WTC11 (cell line): ENCODE results near the gene DCLK1. TPM values are rescaled to one million over a fixed set of nuclear protein-coding genes. Genes with fewer than 3 reads are reported as not detected.

ENCODE experiments used
- ATAC-seq: fragments of 200-7000 bp; cut with Tn5 transposase; 2 replicates; pipeline ENCODE4 v1.10.0; 2021; ENCODE audit warnings: mild to moderate bottlenecking, moderate library complexity
- CTCF ChIA-PET: fragments of 300-600 bp; sonication (Branson Sonifier 250); formaldehyde crosslinking; loops from one replicate; lab custom pipeline; 2021; ENCODE audit warnings: antibody characterized with exemption; lab: Charles Lee
- POLR2A ChIA-PET: fragments of 350-600 bp; sonication (Branson Sonifier 250); formaldehyde crosslinking; loops from one replicate; lab custom pipeline; 2021; ENCODE audit warnings: antibody characterized with exemption; lab: Charles Lee
- DNase-seq: peaks from one replicate; pipeline ENCODE4 v3.0.0; 2021; ENCODE audit warnings: low spot score
- H3K27ac Mint-ChIP-seq: 2 replicates; pipeline ENCODE4 v1.8.0; 2021; ENCODE audit warnings: mixed read lengths
- H3K27me3 Mint-ChIP-seq: 2 replicates; pipeline ENCODE4 v1.8.0; 2021; ENCODE audit warnings: low read depth, mild to moderate bottlenecking, moderate library complexity, mixed read lengths
- H3K36me3 Mint-ChIP-seq: 2 replicates; pipeline ENCODE4 v1.8.0; 2021; ENCODE audit warnings: mixed read lengths
- H3K4me1 Mint-ChIP-seq: 2 replicates; pipeline ENCODE4 v1.8.0; 2022; ENCODE audit warnings: mixed read lengths
- H3K4me3 Mint-ChIP-seq: 2 replicates; pipeline ENCODE4 v1.8.0; 2021; ENCODE audit warnings: mild to moderate bottlenecking, moderate library complexity, mixed read lengths
- H3K9me3 Mint-ChIP-seq: 2 replicates; pipeline ENCODE4 v1.8.0; 2021; ENCODE audit warnings: mixed read lengths
- ATF2 ChIP-seq: sonication (generic); formaldehyde crosslinking; IDR thresholded peaks from 2 replicates; pipeline ENCODE4 v1.8.1; 2022; ENCODE audit warnings: low read depth, missing genetic modification reagents, borderline replicate concordance
- ATF6 ChIP-seq: sonication (generic); formaldehyde crosslinking; IDR thresholded peaks from 2 replicates; pipeline ENCODE4 v1.8.1; 2023; ENCODE audit warnings: mild to moderate bottlenecking, missing genetic modification reagents
- CBFB ChIP-seq: sonication (generic); formaldehyde crosslinking; IDR thresholded peaks from 2 replicates; pipeline ENCODE4 v1.8.1; 2022; ENCODE audit warnings: mild to moderate bottlenecking, low read depth, missing genetic modification reagents
- CDX4 ChIP-seq: fragments of 250-450 bp; sonication (Bioruptor Pico); IDR thresholded peaks from 2 replicates; pipeline ENCODE4 v1.9.0; 2021; ENCODE audit warnings: moderate library complexity, mild to moderate bottlenecking, inconsistent platforms, borderline replicate concordance
- CREB1 ChIP-seq: sonication (generic); formaldehyde crosslinking; IDR thresholded peaks from 2 replicates; pipeline ENCODE4 v1.8.0; 2023; ENCODE audit warnings: mild to moderate bottlenecking, missing genetic modification reagents
- CTCF ChIP-seq: fragments of 200-600 bp; IDR thresholded peaks from 2 replicates; pipeline ENCODE4 v1.8.0; 2022; ENCODE audit warnings: antibody characterized with exemption
- ELF4 ChIP-seq: sonication (generic); formaldehyde crosslinking; IDR thresholded peaks from 2 replicates; pipeline ENCODE4 v1.8.1; 2022; ENCODE audit warnings: low read depth, mild to moderate bottlenecking, moderate library complexity, missing genetic modification reagents
- ETV6 ChIP-seq: sonication (generic); formaldehyde crosslinking; IDR thresholded peaks from 2 replicates; pipeline ENCODE4 v1.8.1; 2022; ENCODE audit warnings: mild to moderate bottlenecking, missing genetic modification reagents
- GABPB1 ChIP-seq: sonication (generic); formaldehyde crosslinking; IDR thresholded peaks from 2 replicates; pipeline ENCODE4 v1.8.1; 2023; ENCODE audit warnings: mild to moderate bottlenecking, missing genetic modification reagents
- IRF1 ChIP-seq: sonication (generic); formaldehyde crosslinking; IDR thresholded peaks from 2 replicates; pipeline ENCODE4 v1.8.0; 2023; ENCODE audit warnings: missing genetic modification reagents
- JUN ChIP-seq: sonication (generic); formaldehyde crosslinking; IDR thresholded peaks from 2 replicates; pipeline ENCODE4 v1.8.0; 2023; ENCODE audit warnings: mild to moderate bottlenecking, missing genetic modification reagents
- KAT7 ChIP-seq: sonication (generic); formaldehyde crosslinking; IDR thresholded peaks from 2 replicates; pipeline ENCODE4 v1.8.1; 2023; ENCODE audit warnings: missing genetic modification reagents, mild to moderate bottlenecking, borderline replicate concordance
- MYBL2 ChIP-seq: sonication (generic); formaldehyde crosslinking; IDR thresholded peaks from 2 replicates; pipeline ENCODE4 v1.8.1; 2023; ENCODE audit warnings: mild to moderate bottlenecking, moderate library complexity, missing genetic modification reagents
- PRRX2 ChIP-seq: fragments of 250-450 bp; sonication (Bioruptor Pico); IDR thresholded peaks from 2 replicates; pipeline ENCODE4 v1.8.0; 2021; ENCODE audit warnings: mild to moderate bottlenecking
- SMAD4 ChIP-seq: sonication (generic); formaldehyde crosslinking; IDR thresholded peaks from 2 replicates; pipeline ENCODE4 v1.8.0; 2022; ENCODE audit warnings: mild to moderate bottlenecking, missing genetic modification reagents
- USF1 ChIP-seq: sonication (generic); formaldehyde crosslinking; IDR thresholded peaks from 2 replicates; pipeline ENCODE4 v1.8.0; 2022; ENCODE audit warnings: mild to moderate bottlenecking, missing genetic modification reagents
- ZNF396 ChIP-seq: fragments of 250-450 bp; sonication (Bioruptor Pico); IDR thresholded peaks from 2 replicates; pipeline ENCODE4 v1.8.0; 2021; ENCODE audit warnings: mild to moderate bottlenecking, moderate library complexity, borderline replicate concordance
- ZNF425 ChIP-seq: fragments of 250-450 bp; sonication (Bioruptor Pico); conservative IDR thresholded peaks from 2 replicates; pipeline ENCODE4 v1.9.0; 2021; ENCODE audit warnings: mild to moderate bottlenecking
- ZNF532 ChIP-seq: fragments of 250-450 bp; sonication (Bioruptor Pico); IDR thresholded peaks from 2 replicates; pipeline ENCODE4 v1.9.0; 2021; ENCODE audit warnings: mild to moderate bottlenecking, borderline replicate concordance
- ZSCAN18 ChIP-seq: fragments of 250-450 bp; sonication (Bioruptor Pico); IDR thresholded peaks from 2 replicates; pipeline ENCODE4 v2.1.2; 2022; ENCODE audit warnings: mild to moderate bottlenecking, moderate library complexity
- total RNA-seq: library from RNA; stranded (reverse); gene quantifications from 3 replicates; pipeline ENCODE4 v1.2.3, GENCODE V29; 2021

Gene DCLK1
- total RNA-seq, 1 experiment from 2014 or later = 18.5 TPM

- TF ChIP-seq GABPB1 (no peak), JUN (CRISPR knock-in tag) (no peak), CDX4 (CRISPR knock-in tag) (no peak), IRF1 (CRISPR knock-in tag) (no peak), ATF2 (no peak), PRRX2 (CRISPR knock-in tag) (no peak), ELF4 (CRISPR knock-in tag) (no peak), ZNF396 (CRISPR knock-in tag) (no peak), ETV6 (no peak)
- TF ChIP-seq, all 79 proteins: peak for 0
Measured at GRCh38 chr13:35914662-35915061, 216.5 kb downstream of the DCLK1 start (continued).

- no peaks in the 10 kb centered on the region; the same call in 1 of the 2 replicates for H3K36me3 Mint-ChIP-seq
- CTCF ChIA-PET = no interaction called here
- peaks cover 52% of the 10 kb centered on the region for H3K4me1 Mint-ChIP-seq
- TF ChIP-seq ATF6 (CRISPR knock-in tag) (no peak), CDX4 (CRISPR knock-in tag) (no peak), CTCF (no peak), KAT7 (CRISPR knock-in tag) (no peak), ZNF425 (CRISPR knock-in tag) (no peak), ZSCAN18 (CRISPR knock-in tag) (no peak), CBFB (CRISPR knock-in tag) (no peak), CREB1 (no peak), USF1 (CRISPR knock-in tag) (no peak), ZNF532 (no peak), MYBL2 (CRISPR knock-in tag) (no peak), SMAD4 (CRISPR knock-in tag) (no peak)
Measured at GRCh38 chr13:35912841-35913240, 218.3 kb downstream of the DCLK1 start.

More at GRCh38 chr13:35912841-35913240, 218.3 kb downstream of the DCLK1 start:
- POLR2A ChIA-PET = no interaction called here
- Mint-ChIP-seq H3K27ac (no peak overlapping the region), H3K27me3 (no peaks in the 10 kb centered on the region), H3K9me3 (no peaks in the 10 kb centered on the region), H3K4me3 (no peak overlapping the region)
- ATAC-seq (no peak), DNase-seq (no peak)
